NCI-H446 treated with DMSO at 0.1 percent for 48 hours (cell line): ENCODE measurements around the gene EPHA1.

Source experiments
- DNase-seq: peaks from one replicate; lab custom pipeline; 2025; lab: John Stamatoyannopoulos, UW

EPHA1 gene

GRCh38 chr7:143408686-143409561 lies at the start of gene EPHA1:
EPHA1 (minus strand) TSS chr7:143408856; CDS start chr7:143408805, 51 bp downstream.
- no peak for DNase-seq

DNA sequence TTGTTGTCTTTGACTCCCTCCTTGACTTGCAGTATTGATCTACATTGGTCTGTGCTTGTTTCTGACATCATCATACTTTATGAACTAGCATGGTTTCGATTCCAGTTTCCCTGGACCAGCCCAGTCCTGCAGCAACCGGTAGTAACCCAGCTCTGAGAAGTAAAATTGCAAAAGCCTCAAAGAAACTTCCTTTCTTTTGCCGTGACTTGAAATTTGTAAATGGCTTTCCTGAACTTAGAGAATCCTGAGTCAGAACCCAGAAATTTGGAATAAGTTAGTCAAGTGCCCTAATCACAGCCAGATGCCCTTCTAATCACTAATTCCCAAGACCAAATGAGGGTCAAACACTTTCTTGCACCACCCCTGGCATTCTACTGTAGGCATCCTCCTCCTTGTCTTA lies 49.6 kb upstream of the EPHA1 start:
- no peak for DNase-seq

DNA sequence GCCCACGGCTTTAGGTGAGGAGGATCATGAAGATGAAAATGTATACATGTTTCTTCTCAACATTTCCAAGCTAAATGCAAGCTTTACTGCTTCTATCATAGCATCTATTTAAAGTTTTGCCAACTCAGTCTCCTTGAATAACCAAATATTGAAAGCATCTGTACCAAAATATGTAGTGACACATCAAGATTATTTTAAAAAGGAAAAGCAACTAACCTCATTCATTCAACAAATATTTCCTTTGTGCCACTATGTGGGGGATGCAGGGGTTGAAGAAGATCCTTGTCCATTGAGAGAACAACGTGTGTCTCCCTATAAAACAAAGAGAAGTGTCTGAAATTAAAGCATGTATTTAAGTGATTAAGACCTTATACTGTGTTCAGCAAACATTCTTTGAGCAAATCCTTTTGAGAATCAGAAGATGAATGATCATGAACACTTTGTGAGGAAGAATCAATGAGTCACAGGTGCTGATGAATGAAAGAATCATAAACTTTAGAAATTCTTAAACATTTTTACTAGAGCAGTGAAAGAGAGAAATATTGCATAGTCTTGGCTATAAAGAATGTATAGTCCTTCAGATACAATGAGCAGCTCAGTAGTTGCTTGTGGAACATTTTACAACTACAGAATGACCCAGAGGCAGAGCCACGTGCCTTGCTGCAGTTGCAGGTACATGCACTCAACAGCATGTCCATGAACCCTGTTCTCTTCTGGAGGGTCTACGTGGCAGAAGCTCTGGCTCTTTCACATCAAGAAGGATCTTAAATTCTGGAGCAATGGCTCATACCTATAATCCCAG lies 48.5 kb upstream of the EPHA1 start:
- no peak for DNase-seq

DNA sequence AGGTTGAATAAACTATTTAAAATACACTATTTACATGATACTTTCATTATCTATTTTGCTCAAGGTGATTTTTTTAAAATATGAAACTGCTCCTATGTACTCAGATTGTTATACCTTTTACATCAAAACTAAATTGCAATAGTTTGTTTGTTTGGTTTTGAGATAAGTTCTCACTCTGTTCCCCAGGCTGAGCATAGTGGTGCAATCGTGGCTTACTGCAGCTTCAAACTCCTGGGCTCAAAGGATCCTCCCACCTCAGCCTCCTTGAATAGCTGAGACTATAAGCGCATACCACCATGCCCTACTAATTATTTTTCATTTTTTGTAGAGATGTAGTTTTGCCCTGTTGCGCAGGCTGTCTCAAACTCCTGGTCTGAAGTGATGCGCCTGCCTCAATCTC lies 47.3 kb upstream of the EPHA1 start:
- DNase-seq: no peak

GRCh38 chr7:143455491-143455890 lies 46.8 kb upstream of the EPHA1 start:
- no peak for DNase-seq

DNA sequence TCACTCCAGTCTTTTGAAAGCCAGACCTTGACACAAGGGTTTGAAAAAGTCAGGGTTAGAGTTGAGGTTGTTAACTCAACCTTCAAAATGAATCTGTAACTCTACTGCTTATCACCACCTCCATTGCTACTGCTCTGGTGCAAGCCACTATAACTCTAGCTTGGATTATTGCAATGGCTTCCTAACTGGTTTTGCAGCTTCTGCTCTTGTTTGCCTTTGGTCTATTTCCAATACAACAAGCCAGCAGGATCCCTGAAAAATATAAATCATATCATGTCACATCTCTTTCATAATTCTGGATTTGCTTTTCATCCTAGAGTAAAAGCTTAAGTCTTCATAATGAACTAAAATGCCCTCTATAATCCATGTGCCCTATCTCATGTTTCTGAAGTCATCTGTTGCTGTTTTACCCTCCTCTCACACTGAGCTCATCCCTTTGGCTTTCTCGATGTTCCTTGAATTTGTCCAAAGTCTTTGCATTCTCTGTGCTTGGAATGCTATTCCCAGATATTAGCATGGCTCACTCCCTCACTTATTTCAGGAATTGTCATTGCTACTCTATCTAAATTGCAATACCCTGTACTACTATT lies 45.5 kb upstream of the EPHA1 start:
- no peak for DNase-seq

- no peak for DNase-seq
Measured at GRCh38 chr7:143452495-143452894, 43.8 kb upstream of the EPHA1 start.

- DNase-seq: no peak
Measured at GRCh38 chr7:143451746-143452145, 43.1 kb upstream of the EPHA1 start.

DNA sequence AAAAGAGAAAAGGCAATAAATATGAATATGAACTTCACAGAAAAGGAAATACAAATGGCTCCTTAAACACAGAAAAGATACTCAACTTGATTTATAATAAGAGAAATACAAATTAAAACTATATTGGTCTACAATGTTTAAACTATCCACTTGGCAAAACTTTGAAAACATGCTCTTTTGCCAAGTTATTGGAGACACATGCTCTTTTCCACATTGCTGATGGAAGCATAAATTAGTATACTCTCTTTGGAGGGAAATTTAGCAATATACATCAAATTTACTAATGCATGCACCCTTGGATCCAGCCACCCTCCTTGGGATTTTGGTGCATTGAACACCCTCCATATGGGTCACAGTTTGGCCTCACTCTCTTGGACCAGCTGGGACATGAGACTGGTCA lies 42.5 kb upstream of the EPHA1 start:
- DNase-seq: no peak

GRCh38 chr7:143449793-143450192 lies 41.1 kb upstream of the EPHA1 start:
- DNase-seq: no peak

GRCh38 chr7:143448429-143448828 lies 39.8 kb upstream of the EPHA1 start:
- DNase-seq: no peak

GRCh38 chr7:143447466-143447865 lies 38.8 kb upstream of the EPHA1 start:
- DNase-seq: no peak

DNA sequence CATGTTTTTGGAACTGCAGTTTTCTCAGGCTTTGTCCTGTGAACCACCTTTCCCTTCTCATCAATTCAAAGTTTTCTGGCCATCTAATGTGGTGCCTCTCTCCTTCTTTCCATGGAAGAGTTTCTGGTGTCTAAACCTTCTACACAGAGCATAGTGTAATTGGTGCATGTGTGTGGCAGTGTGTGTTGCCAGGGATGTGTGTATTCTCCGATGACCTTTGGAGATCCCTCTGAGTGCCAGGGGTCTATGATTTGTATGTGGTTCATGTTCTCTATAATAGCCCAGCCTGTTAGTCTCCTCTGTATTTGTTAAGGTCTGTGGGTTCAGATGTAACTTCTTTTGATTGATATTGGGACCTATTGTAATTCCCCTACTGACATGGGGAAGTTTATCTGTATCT lies 36.1 kb upstream of the EPHA1 start:
- no peak for DNase-seq

- no peak for DNase-seq
Measured at GRCh38 chr7:143444063-143444782, 35.6 kb upstream of the EPHA1 start.

DNA sequence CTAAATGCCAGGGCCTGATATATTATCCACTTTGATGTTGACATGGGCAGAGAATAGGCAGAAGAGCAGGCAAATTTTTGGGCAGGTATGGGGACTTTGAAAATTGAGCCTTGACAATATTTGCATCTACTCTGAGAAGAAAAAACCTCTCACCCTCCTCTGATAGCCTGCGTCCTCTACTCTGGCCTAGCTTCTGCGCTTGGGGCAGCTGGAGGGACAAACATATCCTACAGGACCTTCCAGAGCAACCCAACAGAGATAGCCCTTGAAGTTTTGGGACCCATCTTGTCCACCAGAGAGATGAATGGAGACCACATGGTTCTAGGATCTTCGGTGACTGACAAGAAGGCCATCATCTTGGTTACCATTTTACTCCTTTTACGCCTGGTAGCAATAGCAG lies 34.5 kb upstream of the EPHA1 start, which contains the start of gene TAS2R60:
Gene TAS2R60, plus strand, starts transcription at position 301 of the 400 bp plus-strand sequence. Its CDS starts 0 bp downstream, at position 301.
- DNase-seq: no peak

DNA sequence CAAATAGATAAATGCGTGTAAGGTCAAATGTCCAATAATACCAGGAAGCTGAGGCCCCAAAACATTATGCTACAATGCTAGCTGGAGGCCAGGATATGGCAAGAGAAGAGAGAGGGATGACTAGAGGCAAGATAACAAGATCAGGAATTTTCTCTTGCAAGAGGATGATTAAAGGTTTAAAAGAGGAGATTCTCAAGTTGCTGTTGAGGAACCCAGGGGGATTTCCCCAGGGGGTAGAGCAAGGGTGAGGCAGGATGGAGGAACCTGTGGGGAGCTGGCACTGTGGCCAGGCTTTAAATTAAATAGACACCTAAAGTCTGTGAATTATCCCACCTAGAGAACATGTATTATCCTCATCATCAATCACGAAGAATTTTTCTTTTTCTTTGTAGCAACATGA lies 31.2 kb upstream of the EPHA1 start:
- no peak for DNase-seq

DNA sequence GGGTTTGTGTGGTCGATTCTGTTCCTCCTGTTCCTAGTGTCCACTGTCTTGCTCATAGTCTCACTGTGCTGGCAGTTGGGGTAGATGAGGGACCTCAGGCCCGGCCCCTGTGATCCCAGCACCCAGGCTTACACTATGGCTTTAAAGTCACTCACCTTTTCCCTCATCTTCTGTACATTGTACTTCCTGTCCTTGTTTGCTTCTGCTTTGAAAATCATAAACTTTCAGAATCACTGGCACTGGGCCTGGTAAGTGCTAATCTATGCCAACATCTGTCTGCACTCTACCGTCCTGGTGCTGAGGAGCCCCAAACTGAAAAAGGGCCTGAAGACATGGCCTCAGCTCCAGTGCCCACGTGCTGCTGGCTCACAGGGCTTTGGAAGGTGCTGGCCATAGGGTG lies 28.9 kb upstream of the EPHA1 start:
- DNase-seq: no peak

- no peak for DNase-seq
Measured at GRCh38 chr7:143436325-143436946, 27.8 kb upstream of the EPHA1 start.

DNA sequence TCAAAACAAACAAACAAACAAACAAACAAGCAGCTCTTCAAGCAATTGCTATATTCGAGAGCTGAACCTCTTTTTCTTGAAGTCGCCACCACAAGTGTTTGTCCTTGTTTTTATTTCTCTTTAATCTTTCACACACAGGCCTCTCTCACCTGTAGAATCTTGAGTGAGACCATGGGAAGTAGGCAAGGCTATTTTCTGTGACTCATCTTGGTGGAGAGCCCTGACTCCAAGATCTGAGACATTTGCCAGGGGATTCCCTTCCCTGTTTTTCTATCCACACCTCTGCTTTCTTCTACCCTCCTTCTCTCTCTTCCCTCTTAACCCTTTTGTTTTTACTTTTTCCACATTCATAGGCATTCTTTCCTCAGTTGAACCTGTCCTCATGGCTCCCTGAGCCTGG lies 26.6 kb upstream of the EPHA1 start:
- DNase-seq: no peak

DNA sequence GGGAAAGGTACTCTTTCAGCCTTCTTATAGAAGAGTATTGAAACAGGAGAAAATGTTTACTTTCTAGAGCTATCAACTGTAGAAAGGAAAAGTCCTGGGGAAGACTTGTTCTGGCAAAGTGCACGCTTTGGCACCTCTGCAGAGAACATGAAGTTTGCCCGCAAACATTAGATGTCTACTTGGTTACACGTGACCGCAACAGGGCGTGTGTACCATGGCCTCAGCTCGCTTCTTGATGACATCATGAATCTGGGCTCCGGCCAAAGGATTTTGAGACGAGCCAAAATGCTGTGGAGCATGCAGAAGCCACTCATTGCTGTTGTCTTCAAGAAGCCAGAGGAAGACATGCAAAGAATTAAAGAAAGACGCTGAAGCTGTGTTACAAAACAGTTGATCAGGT lies 26.0 kb upstream of the EPHA1 start:
- DNase-seq: peak; percentile 14

GRCh38 chr7:143433759-143434158 lies 25.1 kb upstream of the EPHA1 start:
- DNase-seq: no peak

GRCh38 chr7:143431109-143431508 lies 22.5 kb upstream of the EPHA1 start:
- no peak for DNase-seq
